Measurements from ENCODE around the gene HBS1L. TPM values are rescaled to one million over a fixed set of nuclear protein-coding genes. Genes with fewer than 3 reads are reported as not detected.

Gene HBS1L
- total RNA-seq, 1 donor from 2014 or later, result 39.1 TPM

DNA sequence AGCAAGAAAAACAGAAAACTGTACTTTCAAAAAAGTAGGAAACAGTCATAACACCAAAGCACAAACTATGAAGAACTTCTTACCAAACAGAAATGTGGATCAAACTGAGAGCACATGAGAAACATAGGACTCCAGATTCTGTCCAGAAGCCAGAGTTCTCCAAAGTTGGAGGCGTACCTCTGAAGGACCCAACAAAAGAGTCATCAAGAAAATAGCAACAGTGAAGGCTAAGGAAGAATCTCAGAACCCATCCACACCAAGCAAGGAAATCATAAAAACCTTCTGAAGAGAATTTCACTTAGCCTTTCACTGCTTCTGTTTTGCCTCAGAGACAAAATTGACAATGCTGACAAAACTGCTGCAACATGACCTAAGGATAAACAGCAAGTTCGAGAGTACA, 29.4 kb downstream of the HBS1L start:
- Histone ChIP-seq H3K36me3 (ENCODE audit: control insufficient read depth in 3 of 3, insufficient read depth in 3 of 3, low read length in 3 of 3) (peaks cover 0 to 4% (median 3%) of the 10 kb centered on the region in 3 donors), H3K27me3 (ENCODE audit: control insufficient read depth in 3 of 3, insufficient read depth in 3 of 3, low read length in 3 of 3) (no peaks in the 10 kb centered on the region), H3K4me3 (ENCODE audit: low read length in 3 of 3) (no peak overlapping the region), H3K4me1 (ENCODE audit: control insufficient read depth in 3 of 3, insufficient read depth in 3 of 3, low read length in 3 of 3) (no peaks in the 10 kb centered on the region), H3K9ac (ENCODE audit: low read depth in 1 of 3, low read length in 3 of 3) (no peak overlapping the region), H3K9me3 (ENCODE audit: control insufficient read depth in 3 of 3, low read length in 3 of 3) (no peaks in the 10 kb centered on the region), H3K27ac (ENCODE audit: low read depth, low read length) (no peak overlapping the region)

DNA sequence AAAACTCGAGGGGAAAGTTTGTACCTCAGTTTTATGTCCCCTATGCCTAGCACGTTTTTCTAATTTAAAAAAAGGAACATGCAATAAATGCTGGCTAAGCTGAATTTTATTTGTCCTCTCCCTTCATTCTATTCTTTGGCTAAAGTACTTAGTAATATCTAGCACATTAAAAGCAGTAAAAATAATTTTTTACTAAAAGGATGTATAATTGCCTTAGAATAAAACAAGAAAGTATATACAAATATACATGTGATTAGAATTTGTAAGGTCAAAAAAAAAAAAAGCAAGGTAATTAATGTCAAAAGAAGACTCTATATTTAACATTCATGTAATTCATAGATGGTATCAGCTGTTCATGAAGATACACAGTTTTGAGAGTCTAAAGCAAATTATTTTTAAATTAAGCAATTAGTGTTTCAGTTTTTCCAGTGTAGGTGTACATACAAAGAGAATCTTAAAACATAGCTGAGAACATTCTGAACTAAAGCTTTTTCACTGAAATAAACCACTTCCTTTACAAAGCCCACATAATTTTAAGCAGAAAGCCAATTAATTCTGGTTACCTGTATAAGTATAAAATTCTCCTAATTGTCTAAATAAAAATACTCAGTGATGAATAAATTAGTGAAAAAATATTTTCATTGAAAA, 32.4 kb downstream of the HBS1L start:
- Histone ChIP-seq H3K4me1 (ENCODE audit: control insufficient read depth in 3 of 3, insufficient read depth in 3 of 3, low read length in 3 of 3) (no peaks in the 10 kb centered on the region), H3K9me3 (ENCODE audit: control insufficient read depth in 3 of 3, low read length in 3 of 3) (no peaks in the 10 kb centered on the region), H3K9ac (ENCODE audit: low read depth in 1 of 3, low read length in 3 of 3) (no peak overlapping the region), H3K27me3 (ENCODE audit: control insufficient read depth in 3 of 3, insufficient read depth in 3 of 3, low read length in 3 of 3) (no peaks in the 10 kb centered on the region), H3K4me3 (ENCODE audit: low read length in 3 of 3) (no peak overlapping the region), H3K36me3 (ENCODE audit: control insufficient read depth in 3 of 3, insufficient read depth in 3 of 3, low read length in 3 of 3) (no peaks in the 10 kb centered on the region), H3K27ac (ENCODE audit: low read depth, low read length) (no peak overlapping the region)

DNA sequence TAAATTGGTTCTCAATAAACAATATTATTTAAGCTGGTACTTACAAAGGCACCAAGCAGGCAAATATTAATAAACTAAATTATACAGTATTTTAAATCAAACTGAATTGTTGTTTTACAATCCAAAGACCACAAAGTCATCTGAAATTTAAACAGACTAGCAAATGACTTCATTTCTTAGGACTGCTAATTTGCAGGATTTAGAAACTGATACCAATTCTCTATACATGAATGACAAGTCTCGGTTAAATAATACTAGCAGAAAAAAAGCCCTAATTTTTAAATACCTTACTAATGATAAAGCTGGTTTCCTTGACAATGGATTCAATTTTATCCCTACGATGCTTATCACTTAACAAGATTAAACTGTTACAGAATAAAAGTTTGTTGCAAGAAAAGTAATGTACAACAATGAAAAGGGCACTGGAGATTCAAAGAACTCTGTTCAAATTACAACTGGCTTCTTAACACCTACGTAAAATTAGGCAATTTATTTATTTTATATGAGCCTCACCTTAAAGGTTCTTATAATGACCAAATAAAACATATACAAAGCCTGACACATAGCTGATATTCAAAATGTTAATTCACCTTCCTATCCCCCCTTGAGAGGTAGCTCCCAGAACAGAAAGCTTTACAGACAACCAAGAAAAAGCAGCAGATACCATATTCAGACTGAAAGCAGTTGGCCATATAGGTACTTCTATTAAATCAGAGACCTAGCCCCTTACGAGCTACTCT, 33.1 kb downstream of the HBS1L start:
- H3K4me1 ChIP-seq (ENCODE audit: control insufficient read depth in 3 of 3, insufficient read depth in 3 of 3, low read length in 3 of 3), result no peaks in the 10 kb centered on the region
- H3K9ac ChIP-seq (ENCODE audit: low read depth in 1 of 3, low read length in 3 of 3), result no peak overlapping the region
- H3K36me3 ChIP-seq (ENCODE audit: control insufficient read depth in 3 of 3, insufficient read depth in 3 of 3, low read length in 3 of 3), result no peaks in the 10 kb centered on the region
- H3K9me3 ChIP-seq (ENCODE audit: control insufficient read depth in 3 of 3, low read length in 3 of 3), result no peaks in the 10 kb centered on the region
- H3K4me3 ChIP-seq (ENCODE audit: low read length in 3 of 3), result no peak overlapping the region
- H3K27me3 ChIP-seq (ENCODE audit: control insufficient read depth in 3 of 3, insufficient read depth in 3 of 3, low read length in 3 of 3), result no peaks in the 10 kb centered on the region
- H3K27ac ChIP-seq (ENCODE audit: low read depth, low read length), result no peak overlapping the region

DNA sequence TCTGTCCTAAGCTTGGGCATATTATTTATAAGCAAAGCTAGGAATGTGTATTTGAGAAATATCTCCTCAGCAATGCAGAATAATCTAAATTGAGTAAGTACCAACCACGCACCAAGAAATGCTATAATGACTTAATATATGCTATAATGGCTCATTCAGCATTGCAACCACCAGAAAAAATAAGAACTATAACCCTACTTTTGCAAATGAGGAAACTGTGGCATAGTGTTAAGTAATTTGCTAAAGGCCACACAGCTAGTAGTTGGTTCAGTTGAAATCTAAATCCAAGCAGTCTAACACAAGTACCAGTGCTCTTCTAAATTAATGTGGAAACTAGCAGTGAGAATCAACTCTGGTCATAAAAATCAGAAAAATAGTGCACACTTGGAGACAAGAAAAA, 35.7 kb downstream of the HBS1L start:
- no peak overlapping the region for H3K27ac ChIP-seq (ENCODE audit: low read depth, low read length)
- no peaks in the 10 kb centered on the region for H3K4me1 ChIP-seq (ENCODE audit: control insufficient read depth in 3 of 3, insufficient read depth in 3 of 3, low read length in 3 of 3)
- H3K9me3 ChIP-seq (ENCODE audit: control insufficient read depth in 3 of 3, low read length in 3 of 3), result no peaks in the 10 kb centered on the region
- H3K27me3 ChIP-seq (ENCODE audit: control insufficient read depth in 3 of 3, insufficient read depth in 3 of 3, low read length in 3 of 3), result no peaks in the 10 kb centered on the region
- H3K36me3 ChIP-seq (ENCODE audit: control insufficient read depth in 3 of 3, insufficient read depth in 3 of 3, low read length in 3 of 3), result no peaks in the 10 kb centered on the region
- H3K9ac ChIP-seq (ENCODE audit: low read depth in 1 of 3, low read length in 3 of 3), result no peak overlapping the region
- H3K4me3 ChIP-seq (ENCODE audit: low read length in 3 of 3), result no peak overlapping the region

DNA sequence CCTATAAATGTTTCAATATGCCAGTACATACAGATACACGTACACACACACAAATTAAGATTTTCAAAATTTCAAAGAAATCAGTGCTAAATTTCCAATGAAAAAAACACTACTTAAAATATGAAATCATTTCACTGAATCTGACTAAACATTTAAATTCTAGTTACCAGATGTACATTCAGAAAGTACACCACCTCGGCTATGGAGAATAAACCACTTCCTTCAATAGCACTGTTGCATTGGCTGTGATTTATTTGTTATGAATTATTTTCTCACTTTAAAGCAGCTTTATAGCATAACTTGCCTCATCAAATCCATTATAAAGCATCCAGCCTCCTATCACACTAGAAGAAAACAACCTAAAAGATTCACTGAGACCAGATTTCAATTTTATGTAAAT, 36.6 kb downstream of the HBS1L start:
- Histone ChIP-seq H3K27ac (ENCODE audit: low read depth, low read length) (no peak overlapping the region), H3K4me1 (ENCODE audit: control insufficient read depth in 3 of 3, insufficient read depth in 3 of 3, low read length in 3 of 3) (peaks cover under 1 to 3% (median 3%) of the 10 kb centered on the region in 3 donors), H3K9me3 (ENCODE audit: control insufficient read depth in 3 of 3, low read length in 3 of 3) (no peaks in the 10 kb centered on the region), H3K27me3 (ENCODE audit: control insufficient read depth in 3 of 3, insufficient read depth in 3 of 3, low read length in 3 of 3) (no peaks in the 10 kb centered on the region), H3K4me3 (ENCODE audit: low read length in 3 of 3) (no peak overlapping the region), H3K36me3 (ENCODE audit: control insufficient read depth in 3 of 3, insufficient read depth in 3 of 3, low read length in 3 of 3) (no peaks in the 10 kb centered on the region), H3K9ac (ENCODE audit: low read depth in 1 of 3, low read length in 3 of 3) (no peak overlapping the region)

DNA sequence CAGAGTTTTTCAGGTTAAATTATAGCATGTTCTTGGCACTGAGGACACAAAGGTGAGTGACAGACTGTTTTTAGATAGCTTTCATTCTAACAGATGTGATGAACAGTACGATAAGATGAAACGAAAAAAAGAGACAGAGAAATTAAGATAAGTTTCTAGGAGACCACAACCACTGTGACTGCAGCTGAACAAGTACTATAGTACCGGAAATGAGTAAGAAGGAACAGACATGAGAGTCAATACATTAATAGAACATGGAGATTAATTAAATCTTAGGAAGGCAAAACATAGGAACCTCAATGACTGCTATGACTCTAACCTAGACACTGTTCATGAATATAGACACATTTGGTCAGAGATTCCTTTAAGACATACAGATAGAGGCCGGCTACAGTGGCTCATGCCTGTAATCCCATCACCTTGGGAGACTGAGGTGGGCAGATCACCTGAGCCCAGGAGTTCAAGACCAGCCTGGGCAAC, 40.2 kb downstream of the HBS1L start:
- no peak overlapping the region for H3K9ac ChIP-seq (ENCODE audit: low read depth in 1 of 3, low read length in 3 of 3)
- H3K27ac ChIP-seq (ENCODE audit: low read depth, low read length), result no peak overlapping the region
- no peak overlapping the region for H3K4me3 ChIP-seq (ENCODE audit: low read length in 3 of 3)
- H3K27me3 ChIP-seq (ENCODE audit: control insufficient read depth in 3 of 3, insufficient read depth in 3 of 3, low read length in 3 of 3), result no peaks in the 10 kb centered on the region
- peaks cover 3 to 7% (median 4%) of the 10 kb centered on the region in 3 donors for H3K4me1 ChIP-seq (ENCODE audit: control insufficient read depth in 3 of 3, insufficient read depth in 3 of 3, low read length in 3 of 3)
- H3K36me3 ChIP-seq (ENCODE audit: control insufficient read depth in 3 of 3, insufficient read depth in 3 of 3, low read length in 3 of 3), result no peaks in the 10 kb centered on the region
- no peaks in the 10 kb centered on the region for H3K9me3 ChIP-seq (ENCODE audit: control insufficient read depth in 3 of 3, low read length in 3 of 3)

DNA sequence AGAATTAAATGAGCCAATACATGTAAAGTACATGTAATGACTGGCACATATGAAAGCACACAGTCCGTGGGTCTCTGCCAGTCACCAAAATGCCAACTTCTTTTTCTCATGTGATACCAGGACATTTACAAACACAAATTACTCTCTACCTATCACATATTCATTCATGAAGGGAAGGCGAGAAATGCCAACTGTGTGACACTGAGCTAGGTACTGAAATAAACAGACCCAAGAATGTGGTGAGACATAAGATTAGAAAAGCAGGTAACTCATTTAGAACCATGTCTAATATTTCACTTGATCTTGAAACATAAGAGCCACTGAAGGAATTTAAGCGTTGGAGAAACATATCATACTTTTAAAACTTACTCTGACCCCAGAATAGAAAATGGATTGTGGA, 41.4 kb downstream of the HBS1L start:
- Histone ChIP-seq H3K9me3 (ENCODE audit: control insufficient read depth in 3 of 3, low read length in 3 of 3) (no peaks in the 10 kb centered on the region), H3K4me3 (ENCODE audit: low read length in 3 of 3) (no peak overlapping the region), H3K4me1 (ENCODE audit: control insufficient read depth in 3 of 3, insufficient read depth in 3 of 3, low read length in 3 of 3) (peaks cover 3 to 7% (median 4%) of the 10 kb centered on the region in 3 donors), H3K36me3 (ENCODE audit: control insufficient read depth in 3 of 3, insufficient read depth in 3 of 3, low read length in 3 of 3) (no peaks in the 10 kb centered on the region), H3K27me3 (ENCODE audit: control insufficient read depth in 3 of 3, insufficient read depth in 3 of 3, low read length in 3 of 3) (no peaks in the 10 kb centered on the region), H3K9ac (ENCODE audit: low read depth in 1 of 3, low read length in 3 of 3) (no peak overlapping the region), H3K27ac (ENCODE audit: low read depth, low read length) (no peak overlapping the region)

DNA sequence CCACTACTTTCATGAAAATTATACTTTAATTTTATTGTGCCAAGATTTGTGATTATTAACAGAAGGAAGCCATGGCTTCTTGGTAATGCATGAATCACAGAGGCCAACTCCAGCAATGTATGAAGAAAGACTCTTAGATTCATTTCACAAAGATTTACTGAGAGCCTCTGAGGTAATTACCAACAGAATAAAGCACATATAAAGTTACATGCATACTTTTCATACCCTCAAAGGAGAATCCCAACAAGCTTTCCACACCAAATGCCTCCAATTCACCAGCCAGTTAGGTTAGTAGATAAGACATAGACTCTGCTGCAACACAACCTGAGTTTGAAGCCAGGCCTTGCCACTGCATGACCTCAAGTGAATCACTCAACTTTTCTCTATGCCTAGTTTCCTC, 41.9 kb downstream of the HBS1L start:
- Histone ChIP-seq H3K9me3 (ENCODE audit: control insufficient read depth in 3 of 3, low read length in 3 of 3) (no peaks in the 10 kb centered on the region), H3K27me3 (ENCODE audit: control insufficient read depth in 3 of 3, insufficient read depth in 3 of 3, low read length in 3 of 3) (no peaks in the 10 kb centered on the region), H3K36me3 (ENCODE audit: control insufficient read depth in 3 of 3, insufficient read depth in 3 of 3, low read length in 3 of 3) (no peaks in the 10 kb centered on the region), H3K4me3 (ENCODE audit: low read length in 3 of 3) (no peak overlapping the region), H3K9ac (ENCODE audit: low read depth in 1 of 3, low read length in 3 of 3) (no peak overlapping the region), H3K4me1 (ENCODE audit: control insufficient read depth in 3 of 3, insufficient read depth in 3 of 3, low read length in 3 of 3) (peaks cover 3 to 7% (median 4%) of the 10 kb centered on the region in 3 donors), H3K27ac (ENCODE audit: low read depth, low read length) (no peak overlapping the region)

DNA sequence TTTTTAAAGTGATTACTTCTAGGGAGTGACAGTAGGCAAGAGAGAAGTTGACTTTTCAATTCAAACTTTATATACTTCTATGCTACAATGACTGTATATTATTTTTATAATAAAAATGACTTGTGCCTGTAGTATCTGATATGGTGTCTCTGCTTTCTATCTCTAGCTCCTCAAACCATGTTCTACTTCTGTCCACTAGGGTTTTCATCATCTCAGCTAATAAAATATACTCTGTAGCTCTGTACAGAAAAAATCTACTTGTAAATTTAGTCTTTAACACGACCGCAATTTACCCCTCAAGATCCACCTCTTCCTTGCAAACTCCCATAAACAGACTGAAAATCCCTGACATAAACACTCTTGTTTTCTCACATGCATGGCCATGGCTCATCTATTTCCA, 42.3 kb downstream of the HBS1L start:
- H3K36me3 ChIP-seq (ENCODE audit: control insufficient read depth in 3 of 3, insufficient read depth in 3 of 3, low read length in 3 of 3), result no peaks in the 10 kb centered on the region

DNA sequence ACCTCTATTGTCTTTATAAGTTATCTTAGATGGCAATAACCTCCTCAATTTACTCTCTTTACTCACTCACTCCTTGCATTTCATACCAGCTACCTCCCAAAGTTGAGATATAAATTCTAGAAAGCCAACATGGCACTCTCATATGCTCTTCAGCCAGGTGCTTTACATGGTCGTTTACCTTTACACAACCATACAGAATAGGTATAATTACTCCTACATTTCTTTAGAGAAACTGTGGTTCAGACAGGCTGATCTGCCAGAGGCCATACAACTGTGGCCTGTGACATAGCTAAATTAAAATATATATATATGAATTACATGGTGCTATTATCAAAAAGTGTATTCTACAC, 45.7 kb downstream of the HBS1L start:
- H3K36me3 ChIP-seq (ENCODE audit: control insufficient read depth in 3 of 3, insufficient read depth in 3 of 3, low read length in 3 of 3), result no peaks in the 10 kb centered on the region
- no peak overlapping the region for H3K27ac ChIP-seq (ENCODE audit: low read depth, low read length)
- H3K9ac ChIP-seq (ENCODE audit: low read depth in 1 of 3, low read length in 3 of 3), result no peak overlapping the region
- peaks cover 3 to 7% (median 4%) of the 10 kb centered on the region in 3 donors for H3K4me1 ChIP-seq (ENCODE audit: control insufficient read depth in 3 of 3, insufficient read depth in 3 of 3, low read length in 3 of 3)
- H3K27me3 ChIP-seq (ENCODE audit: control insufficient read depth in 3 of 3, insufficient read depth in 3 of 3, low read length in 3 of 3), result no peaks in the 10 kb centered on the region
- no peaks in the 10 kb centered on the region for H3K9me3 ChIP-seq (ENCODE audit: control insufficient read depth in 3 of 3, low read length in 3 of 3)
- no peak overlapping the region for H3K4me3 ChIP-seq (ENCODE audit: low read length in 3 of 3)

More for the DNA sequence above, 42.3 kb downstream of the HBS1L start:
- peaks cover 3 to 7% (median 4%) of the 10 kb centered on the region in 3 donors for H3K4me1 ChIP-seq (ENCODE audit: control insufficient read depth in 3 of 3, insufficient read depth in 3 of 3, low read length in 3 of 3)
- no peaks in the 10 kb centered on the region for H3K9me3 ChIP-seq (ENCODE audit: control insufficient read depth in 3 of 3, low read length in 3 of 3)
- no peak overlapping the region for H3K9ac ChIP-seq (ENCODE audit: low read depth in 1 of 3, low read length in 3 of 3)
- H3K27ac ChIP-seq (ENCODE audit: low read depth, low read length), result no peak overlapping the region
- no peak overlapping the region for H3K4me3 ChIP-seq (ENCODE audit: low read length in 3 of 3)
- no peaks in the 10 kb centered on the region for H3K27me3 ChIP-seq (ENCODE audit: control insufficient read depth in 3 of 3, insufficient read depth in 3 of 3, low read length in 3 of 3)

All from skeletal muscle tissue (tissue), 4 donors.